ENCODE measurements around the gene C19orf53. TPM values are rescaled to one million over a fixed set of nuclear protein-coding genes. Genes with fewer than 3 reads are reported as not detected.
A peak's percentile ranks its signal among the peaks of the same experiment; 100 is the strongest.

Gene C19orf53
- total RNA-seq, 2 experiments from 2014 or later: 77.7 to 94.0 TPM

DNA sequence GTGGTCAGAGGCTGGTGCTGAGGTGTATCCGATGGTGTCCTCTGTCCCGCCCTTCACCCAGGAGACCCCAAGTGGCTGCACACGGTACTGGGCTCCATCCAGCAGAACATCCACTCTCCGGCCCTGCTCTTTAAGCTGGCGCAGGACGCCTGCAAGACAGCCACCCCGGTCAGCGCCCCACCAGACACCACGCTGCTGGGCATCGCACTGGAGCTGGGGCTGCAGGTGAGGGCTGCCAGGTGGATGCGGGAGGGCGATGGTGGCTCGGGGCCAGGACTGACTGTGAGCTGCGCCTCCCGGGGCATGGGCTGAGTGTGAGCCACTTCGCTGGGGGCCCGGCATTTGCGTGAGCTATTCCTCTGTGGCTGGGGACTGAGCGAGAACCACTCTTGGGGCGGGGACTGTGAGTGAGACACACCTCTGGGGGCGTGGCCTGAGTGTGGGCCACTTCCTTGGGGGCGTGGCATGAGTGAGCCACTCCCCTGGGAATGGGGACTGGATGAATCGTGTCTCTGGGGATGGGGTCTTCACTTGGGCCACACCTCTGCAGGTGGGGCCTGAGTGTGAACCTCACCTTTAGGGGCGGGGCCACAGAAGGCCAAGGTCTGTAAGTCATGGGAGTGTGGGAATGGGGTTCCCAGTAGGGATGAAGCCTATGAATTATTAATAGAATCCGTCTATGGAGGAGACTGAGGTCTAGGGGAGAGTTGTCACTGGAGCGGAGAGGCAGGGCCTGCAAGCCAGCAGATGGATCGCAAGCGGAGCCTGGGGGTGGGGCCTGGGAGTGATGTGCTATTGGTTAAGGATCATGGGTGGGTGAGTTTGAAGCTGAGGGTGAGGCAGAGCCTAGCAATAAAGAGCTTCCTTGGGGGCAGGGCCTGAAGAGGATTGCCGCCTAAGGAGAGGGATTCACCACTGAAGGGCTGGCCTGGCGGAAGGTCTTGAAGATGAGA, 51.5 kb downstream of the C19orf53 start:
- Mint-ChIP-seq H3K36me3 (peaks cover 12% of the 10 kb centered on the region), H3K4me1 (peaks cover 7% of the 10 kb centered on the region), H3K27ac (no peak overlapping the region), H3K4me3 (no peak overlapping the region), H3K9me3 (ENCODE audit: low read depth) (no peaks in the 10 kb centered on the region), H3K27me3 (no peaks in the 10 kb centered on the region)
- peak; percentile 18 for ATAC-seq
- CTCF ChIA-PET: interaction anchor here (0.6 kb wide), 1 partner anchor 114 kb away, joined by 3 read pairs; no protein-coding TSS in a partner anchor
- no peak for DNase-seq

DNA sequence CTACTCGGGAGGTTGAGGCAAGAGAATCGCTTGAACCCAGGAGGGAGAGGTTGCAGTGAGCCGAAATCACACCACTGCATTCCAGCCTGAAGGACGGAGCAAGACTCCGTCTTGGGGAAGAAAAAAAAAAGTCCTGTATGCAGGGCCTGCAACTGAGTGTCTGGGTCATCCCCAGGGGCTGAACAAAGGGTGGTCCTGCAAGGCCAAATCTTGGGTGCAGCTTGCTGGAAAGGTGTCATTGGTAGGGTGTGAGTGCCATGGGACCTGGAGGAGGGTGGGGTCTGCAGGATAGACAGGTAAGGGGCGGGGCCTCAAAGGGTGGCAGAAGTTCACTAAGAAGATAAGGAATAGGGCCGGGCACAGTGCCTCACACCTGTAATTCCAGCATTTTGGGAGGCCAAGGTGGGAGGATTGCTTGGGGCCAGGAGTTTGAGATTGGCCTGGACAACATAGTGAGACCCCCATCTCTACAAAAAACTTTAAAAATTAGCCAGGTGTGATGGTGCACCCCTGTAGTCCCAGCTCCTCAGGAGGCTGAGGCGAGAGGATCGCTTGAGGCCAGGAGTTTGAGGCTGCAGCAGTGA, 52.5 kb downstream of the C19orf53 start:
- Mint-ChIP-seq H3K27ac (no peak overlapping the region), H3K36me3 (peaks cover 14% of the 10 kb centered on the region)
- CTCF ChIA-PET: interaction anchor here (1.3 kb wide), 1 partner anchor 19 kb away, joined by 3 read pairs; no protein-coding TSS in a partner anchor

DNA sequence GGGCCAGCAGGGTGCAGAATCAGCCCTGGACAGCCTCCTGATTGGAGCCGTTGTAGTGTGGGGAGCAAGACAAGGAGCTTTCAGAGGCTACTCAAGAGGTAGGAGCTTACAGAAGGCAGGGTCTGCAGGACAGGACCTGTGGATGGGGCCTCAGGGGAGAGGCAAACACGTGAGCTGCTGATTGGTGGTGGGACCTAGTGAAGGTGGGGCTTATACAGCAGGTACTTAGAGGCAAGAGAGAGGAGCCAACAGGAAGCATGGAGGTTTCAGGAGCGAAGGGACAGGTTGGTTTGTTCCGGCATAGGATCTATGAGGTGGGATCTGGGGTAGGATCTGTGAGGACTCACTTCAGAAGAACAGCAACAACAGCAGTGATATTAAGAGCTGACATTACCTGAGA, 53.4 kb downstream of the C19orf53 start:
- DNase-seq (no peak), ATAC-seq (no peak)
- Mint-ChIP-seq H3K9me3 (ENCODE audit: low read depth) (no peaks in the 10 kb centered on the region), H3K4me3 (no peak overlapping the region), H3K27me3 (no peaks in the 10 kb centered on the region), H3K4me1 (peaks cover 7% of the 10 kb centered on the region), H3K36me3 (peaks cover 15% of the 10 kb centered on the region), H3K27ac (no peak overlapping the region)
- CTCF ChIA-PET: interaction anchor here (0.7 to 1.3 kb wide), 3 partner anchors 8 to 34 kb away, joined by 3 to 7 read pairs (median 3); no protein-coding TSS in a partner anchor

More for the DNA sequence above, 52.5 kb downstream of the C19orf53 start:
- ATAC-seq: no peak
- Mint-ChIP-seq H3K27me3 (no peaks in the 10 kb centered on the region), H3K4me3 (no peak overlapping the region), H3K4me1 (peaks cover 8% of the 10 kb centered on the region), H3K9me3 (ENCODE audit: low read depth) (no peaks in the 10 kb centered on the region)
- no peak for DNase-seq

Other genes with a start within 250 kb of the C19orf53 start
- 10 to 100 TPM; 51.7 to 59.3 TPM for gene MRI1, start 9.9 kb upstream of the C19orf53 start, total RNA-seq
- 1 to 10 TPM; 8.1 to 8.4 TPM for gene ZSWIM4, start 21.0 kb downstream of the C19orf53 start, total RNA-seq
- 1 to 10 TPM; 1.1 to 2.8 TPM for gene NANOS3, start 102.7 kb downstream of the C19orf53 start, total RNA-seq
- 1 to 10 TPM; 4.1 to 4.4 TPM for gene BRME1, start 131.7 kb downstream of the C19orf53 start, total RNA-seq
- 10 to 100 TPM; 34.0 to 35.1 TPM for gene CC2D1A, start 131.7 kb downstream of the C19orf53 start, total RNA-seq
- gene PODNL1, start 164.0 kb downstream of the C19orf53 start, total RNA-seq: under 1 TPM; 0.29 to 0.47 TPM
- gene DCAF15, start 178.1 kb downstream of the C19orf53 start, total RNA-seq: 10 to 100 TPM; 82.5 to 94.3 TPM
- gene RFX1, start 231.9 kb downstream of the C19orf53 start, total RNA-seq: 10 to 100 TPM; 16.0 to 17.8 TPM

Measured in activated CD8-positive, alpha-beta memory T cell treated with anti-CD3 and anti-CD28 coated beads, Interleukin-2, amount 10 ng/mL, durations not matched to agents 7 days and 5 days (primary cell).